GM19324 (cell line): Measurements from ENCODE around the gene ETS2.

Experiments used
- ATAC-seq: cut with Tn5 transposase; IDR thresholded peaks from one replicate; pipeline ENCODE4 v1.9.1; 2021; ENCODE audit warnings: mild to moderate bottlenecking, moderate library complexity; ENCODE audit not compliant: unreplicated experiment, low FRiP score

Gene ETS2

GRCh38 chr21:38805328-38806152 lies at the start of gene ETS2:
Gene ETS2 (plus strand): TSS chr21:38805929. CDS start chr21:38810035, 4,106 bp downstream.
- peak; percentile 55 for ATAC-seq

GRCh38 chr21:38756746-38757145 lies 49.0 kb upstream of the ETS2 start:
- ATAC-seq: no peak

GRCh38 chr21:38758501-38759214 lies 47.1 kb upstream of the ETS2 start:
- ATAC-seq: no peak

- no peak for ATAC-seq
These were observed 46.3 kb upstream of the ETS2 start for GRCh38 chr21:38759413-38759812.

- no peak for ATAC-seq
These were observed 45.5 kb upstream of the ETS2 start for GRCh38 chr21:38760017-38760761.

- ATAC-seq: no peak
These were observed 45.0 kb upstream of the ETS2 start for GRCh38 chr21:38760762-38761155.

- no peak for ATAC-seq
These were observed 44.2 kb upstream of the ETS2 start for GRCh38 chr21:38761531-38761930.

GRCh38 chr21:38765056-38765455 lies 40.7 kb upstream of the ETS2 start:
- no peak for ATAC-seq

GRCh38 chr21:38766987-38767722 lies 38.6 kb upstream of the ETS2 start:
- peak; percentile 97 for ATAC-seq

GRCh38 chr21:38768471-38769063 lies 37.2 kb upstream of the ETS2 start:
- no peak for ATAC-seq

- no peak for ATAC-seq
These were observed 36.4 kb upstream of the ETS2 start for GRCh38 chr21:38769191-38769780.

GRCh38 chr21:38770660-38771059 lies 35.1 kb upstream of the ETS2 start:
- no peak for ATAC-seq

- ATAC-seq: no peak
These were observed 34.2 kb upstream of the ETS2 start for GRCh38 chr21:38771536-38771935.

GRCh38 chr21:38772646-38773045 lies 33.1 kb upstream of the ETS2 start:
- no peak for ATAC-seq

- ATAC-seq: no peak
These were observed 32.3 kb upstream of the ETS2 start for GRCh38 chr21:38773099-38774061.

- ATAC-seq: no peak
These were observed 31.6 kb upstream of the ETS2 start for GRCh38 chr21:38774152-38774551.

GRCh38 chr21:38774586-38775285 lies 31.0 kb upstream of the ETS2 start:
- ATAC-seq: no peak

- no peak for ATAC-seq
These were observed 30.0 kb upstream of the ETS2 start for GRCh38 chr21:38775733-38776132.
